ENCODE data around the gene RND1. TPM values are rescaled to one million over a fixed set of nuclear protein-coding genes. Genes with fewer than 3 reads are reported as not detected.

RND1 gene
- total RNA-seq, 1 donor from 2014 or later: 0.85 TPM

DNA sequence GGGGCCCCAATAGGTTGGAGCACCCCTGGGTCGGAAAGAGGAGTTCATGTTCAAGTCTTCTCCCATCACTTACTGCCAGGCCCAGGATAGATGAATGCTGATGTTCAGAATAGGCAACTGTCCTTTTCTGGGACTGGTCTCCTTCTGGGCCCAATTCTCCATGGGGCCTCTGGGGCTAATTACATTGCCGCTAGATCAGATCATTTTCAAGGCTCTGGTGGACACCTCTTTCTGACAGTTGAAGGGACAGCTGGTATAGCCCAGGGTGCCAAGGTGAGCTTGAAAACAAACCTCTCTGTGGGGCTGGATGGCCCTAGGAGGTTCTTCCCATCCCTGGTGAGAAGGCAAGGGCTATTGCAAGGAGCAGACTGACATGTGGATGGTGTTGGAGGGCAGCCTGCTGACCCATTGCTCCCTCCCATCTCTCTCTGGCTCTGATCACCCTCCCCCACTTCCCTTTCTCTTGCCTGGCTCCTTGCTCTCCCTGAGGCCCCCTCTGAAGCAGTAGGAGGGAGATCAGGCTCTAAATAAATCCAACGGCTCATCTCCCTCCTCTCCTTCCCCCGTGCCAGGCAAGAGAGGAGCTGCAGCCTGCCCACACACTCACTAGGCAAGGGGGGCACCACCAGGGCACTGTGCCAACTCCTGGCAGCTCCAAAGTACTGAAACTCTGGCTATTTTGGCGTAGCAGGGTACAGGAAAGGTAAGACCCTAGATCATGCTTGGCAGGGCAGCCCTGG, 45.5 kb downstream of the RND1 start:
- Histone ChIP-seq H3K36me3 (peaks cover 0 to 10% of the 10 kb centered on the region in 2 donors), H3K9me3 (no peaks in the 10 kb centered on the region), H3K4me1 (peaks cover 11 to 24% of the 10 kb centered on the region in 2 donors), H3K27ac (no peak overlapping the region), H3K4me3 (no peak overlapping the region), H3K27me3 (no peaks in the 10 kb centered on the region)
- intact Hi-C loops (cut with DNase I): no loop called here
- TF ChIP-seq, protein P1, sequence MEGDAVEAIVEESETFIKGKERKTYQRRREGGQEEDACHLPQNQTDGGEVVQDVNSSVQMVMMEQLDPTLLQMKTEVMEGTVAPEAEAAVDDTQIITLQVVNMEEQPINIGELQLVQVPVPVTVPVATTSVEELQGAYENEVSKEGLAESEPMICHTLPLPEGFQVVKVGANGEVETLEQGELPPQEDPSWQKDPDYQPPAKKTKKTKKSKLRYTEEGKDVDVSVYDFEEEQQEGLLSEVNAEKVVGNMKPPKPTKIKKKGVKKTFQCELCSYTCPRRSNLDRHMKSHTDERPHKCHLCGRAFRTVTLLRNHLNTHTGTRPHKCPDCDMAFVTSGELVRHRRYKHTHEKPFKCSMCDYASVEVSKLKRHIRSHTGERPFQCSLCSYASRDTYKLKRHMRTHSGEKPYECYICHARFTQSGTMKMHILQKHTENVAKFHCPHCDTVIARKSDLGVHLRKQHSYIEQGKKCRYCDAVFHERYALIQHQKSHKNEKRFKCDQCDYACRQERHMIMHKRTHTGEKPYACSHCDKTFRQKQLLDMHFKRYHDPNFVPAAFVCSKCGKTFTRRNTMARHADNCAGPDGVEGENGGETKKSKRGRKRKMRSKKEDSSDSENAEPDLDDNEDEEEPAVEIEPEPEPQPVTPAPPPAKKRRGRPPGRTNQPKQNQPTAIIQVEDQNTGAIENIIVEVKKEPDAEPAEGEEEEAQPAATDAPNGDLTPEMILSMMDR (IDR thresholded peaks at IDR 0.05): no peak
- DNase-seq (ENCODE audit: low spot score in 2 of 2): no peak

DNA sequence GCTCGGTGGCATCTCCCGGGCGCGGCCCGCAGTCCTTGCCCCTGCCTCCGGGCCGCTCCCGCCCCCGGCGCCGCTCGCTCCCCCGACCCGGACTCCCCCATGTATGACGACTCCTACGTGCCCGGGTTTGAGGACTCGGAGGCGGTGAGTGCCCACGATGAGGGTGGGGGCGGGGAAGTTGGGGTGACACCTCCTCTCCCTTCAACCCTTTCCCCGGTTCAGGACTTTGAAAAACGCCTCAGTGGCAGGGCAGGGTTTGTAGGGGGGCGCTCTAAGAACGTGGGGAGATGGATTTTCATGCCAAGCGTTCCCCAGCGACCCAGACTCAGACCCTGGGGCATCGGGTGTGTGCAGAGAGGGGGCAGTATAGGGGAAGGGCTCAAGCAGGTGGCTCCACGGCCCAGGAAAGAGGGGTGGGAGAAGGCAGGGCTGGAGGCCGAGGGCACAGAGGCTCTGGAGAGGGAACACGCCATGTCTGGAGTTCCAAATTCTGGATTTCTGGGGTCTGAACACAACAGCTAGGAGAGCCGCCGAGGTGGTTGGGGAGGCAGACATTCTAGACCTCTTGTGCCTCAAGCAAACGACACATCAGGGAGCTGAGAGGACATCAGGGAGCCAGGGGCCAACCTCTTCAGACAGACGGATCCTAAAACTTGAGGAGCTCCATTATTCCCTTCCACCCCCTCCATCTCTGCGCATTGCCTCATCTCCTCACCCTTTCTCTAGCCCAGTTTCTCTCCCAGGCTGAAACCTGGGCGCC, 46.7 kb downstream of the RND1 start:
- intact Hi-C loops (cut with DNase I): no loop called here
- Histone ChIP-seq H3K9me3 (no peaks in the 10 kb centered on the region), H3K4me3 (peak overlapping the region; percentile 77 to 96), H3K27ac (peak overlapping the region; percentile 39), H3K4me1 (peaks cover 11 to 28% of the 10 kb centered on the region in 2 donors), H3K27me3 (no peaks in the 10 kb centered on the region), H3K36me3 (peaks cover 0 to under 1% of the 10 kb centered on the region in 2 donors)
- no peak for DNase-seq (ENCODE audit: low spot score in 2 of 2)
- TF ChIP-seq, protein P1 (IDR thresholded peaks at IDR 0.05): peak in 2 of 3 experiments; percentile 12 to 31

DNA sequence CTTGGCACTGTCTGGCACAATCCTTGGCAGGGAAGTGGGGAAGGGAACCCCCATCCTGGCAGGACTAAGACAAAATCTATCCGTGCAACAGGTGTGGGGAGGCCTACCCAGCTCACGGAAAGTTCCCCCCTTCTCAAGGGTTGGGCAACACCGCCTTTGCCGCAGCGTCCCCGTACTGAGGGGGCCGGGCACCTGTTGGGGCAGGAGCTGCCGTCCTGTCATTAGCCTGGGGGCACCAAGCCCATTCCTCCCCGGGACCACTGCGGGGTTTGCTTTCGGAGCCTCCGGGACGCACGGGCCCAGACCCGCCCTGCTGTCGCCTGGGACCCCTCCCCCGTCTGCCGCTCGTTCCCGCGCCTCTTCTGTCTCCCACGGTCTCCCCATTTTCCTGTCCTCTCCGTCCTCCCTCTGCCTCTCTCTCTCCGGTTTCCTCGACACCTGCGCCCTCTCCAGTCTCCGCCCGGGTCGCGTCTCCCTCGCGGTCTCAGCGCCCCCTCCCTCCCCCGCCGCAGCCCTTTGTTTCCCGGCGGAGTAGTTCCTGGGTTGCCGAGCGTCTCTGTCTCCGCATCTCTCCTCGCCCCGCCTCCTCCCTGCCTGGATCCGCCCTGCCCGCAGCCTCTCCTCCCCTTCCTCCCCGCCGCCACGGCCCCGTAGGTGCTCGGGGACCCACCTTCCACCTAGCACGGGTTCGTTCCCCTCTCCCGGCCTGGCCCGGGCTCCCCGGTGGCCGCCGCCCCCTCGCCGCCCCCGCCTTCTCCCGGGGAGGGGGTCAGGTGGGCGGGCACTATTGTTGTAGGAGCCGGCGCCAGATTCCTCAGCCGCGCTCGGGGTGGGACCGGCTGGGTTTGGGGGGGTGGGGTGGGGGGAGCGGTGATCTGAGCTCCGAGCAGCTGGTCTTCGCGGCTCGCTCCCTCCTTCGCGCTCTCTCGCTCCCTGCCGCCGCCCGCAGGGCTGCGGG, 47.5 kb downstream of the RND1 start, which contains the start of gene CACNB3:
CACNB3 (plus strand) TSS at position 624 of the 958 bp plus-strand sequence. CDS start 434 bp downstream, outside the sequence.
- no peaks in the 10 kb centered on the region for H3K36me3 ChIP-seq
- H3K9me3 ChIP-seq: no peaks in the 10 kb centered on the region
- peak within 1 kb of the TSS; percentile 77 to 96 for H3K4me3 ChIP-seq
- DNase-seq (ENCODE audit: low spot score in 2 of 2): peak in 1 of 2 donors; percentile 84
- H3K4me1 ChIP-seq: peaks cover 11 to 36% of the 10 kb centered on the region in 2 donors
- intact Hi-C loops (cut with DNase I): no loop called here
- peak within 1 kb of the TSS; percentile 39 for H3K27ac ChIP-seq
- TF ChIP-seq, protein P1 (IDR thresholded peaks at IDR 0.05): no peak
- H3K27me3 ChIP-seq: no peaks in the 10 kb centered on the region

DNA sequence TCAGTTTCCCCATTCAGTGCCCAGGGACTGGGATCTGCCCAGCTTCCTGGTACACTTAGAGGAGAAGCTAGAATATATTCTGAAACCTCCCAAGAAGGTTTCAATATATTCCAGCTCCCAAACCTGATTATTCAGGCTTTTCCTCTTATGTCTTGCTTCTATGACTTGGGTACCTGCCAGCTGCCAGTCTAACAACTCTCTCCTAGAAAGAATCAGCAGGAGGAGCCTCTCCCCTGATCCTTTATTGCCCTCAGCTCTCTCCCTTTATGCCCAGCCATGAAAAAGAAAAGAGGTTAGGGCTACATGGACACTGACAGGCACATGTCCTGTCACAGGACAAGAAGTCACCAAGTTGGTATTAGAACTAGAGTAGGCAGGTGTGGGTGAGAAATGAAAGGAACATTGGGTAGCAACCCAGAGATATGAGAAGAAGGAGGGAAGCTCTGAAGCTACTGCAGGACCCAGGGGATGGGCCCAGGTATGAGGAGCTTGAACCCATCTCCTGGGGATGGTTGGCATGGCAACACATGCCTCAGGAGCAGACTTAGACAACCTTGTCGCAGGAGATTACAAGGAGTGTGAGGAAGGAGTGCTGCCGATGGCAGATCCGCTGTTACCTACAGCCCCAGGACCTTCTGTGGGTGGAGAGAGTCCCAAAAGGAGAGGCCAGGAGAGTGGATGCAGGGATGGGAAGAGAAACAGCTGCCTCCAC, 49.4 kb downstream of the RND1 start:
- Histone ChIP-seq H3K36me3 (no peaks in the 10 kb centered on the region), H3K9me3 (no peaks in the 10 kb centered on the region), H3K4me1 (peaks cover 11 to 36% of the 10 kb centered on the region in 2 donors), H3K27ac (peak overlapping the region; percentile 91 to 92), H3K4me3 (peak overlapping the region; percentile 81 to 92), H3K27me3 (no peaks in the 10 kb centered on the region)
- DNase-seq (ENCODE audit: low spot score in 2 of 2): no peak
- TF ChIP-seq, protein P1 (IDR thresholded peaks at IDR 0.05): no peak
- intact Hi-C loops (cut with DNase I): no loop called here
